Measurements from ENCODE around the gene SHD. TPM values are rescaled to one million over a fixed set of nuclear protein-coding genes. Genes with fewer than 3 reads are reported as not detected.
A peak's percentile ranks its signal among the peaks of the same experiment; 100 is the strongest.

SHD gene
- total and polyA plus RNA-seq, 3 experiments from 2014 or later = not detected

DNA sequence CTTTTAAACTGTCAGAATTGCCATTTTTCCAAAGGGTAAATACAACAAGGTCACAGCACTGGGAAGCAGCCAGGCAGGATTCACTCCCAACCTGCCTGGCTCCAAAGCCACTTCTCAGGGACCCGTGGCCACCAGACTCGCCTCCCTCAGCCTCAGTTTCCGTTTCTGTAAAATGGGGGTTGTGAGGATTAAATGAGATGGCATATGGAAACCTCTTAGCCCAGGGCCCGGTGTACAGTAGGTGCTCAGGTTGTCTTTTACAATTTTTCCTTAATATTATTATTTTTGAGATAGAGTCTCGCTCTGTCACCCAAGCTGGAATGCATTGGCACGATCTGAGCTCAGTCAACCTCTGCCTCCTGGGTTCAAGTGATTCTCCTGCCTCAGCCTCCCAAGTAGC, 22.0 kb upstream of the SHD start:
- no peaks in the 10 kb centered on the region for H3K27me3 Mint-ChIP-seq
- Histone ChIP-seq H3K4me1 (ENCODE audit: insufficient read depth, low read length) (no peaks in the 10 kb centered on the region), H3K27ac (ENCODE audit: low read depth, low read length) (no peak overlapping the region), H3K27me3 (ENCODE audit: insufficient read depth, low read length, poor library complexity, severe bottlenecking) (no peaks in the 10 kb centered on the region), H3K4me3 (ENCODE audit: low read length) (no peak overlapping the region), H3K9me3 (ENCODE audit: low read length) (no peaks in the 10 kb centered on the region), H3K36me3 (ENCODE audit: insufficient read depth, low read length) (peaks cover 38% of the 10 kb centered on the region)
- peaks cover 0 to 4% (median 0%) of the 10 kb centered on the region in 5 donors for H3K9me3 Mint-ChIP-seq
- no peak overlapping the region for H3K4me3 Mint-ChIP-seq
- peaks cover 0 to 1% (median 0%) of the 10 kb centered on the region in 3 donors for H3K4me1 Mint-ChIP-seq
- H3K36me3 Mint-ChIP-seq = peaks cover 17 to 81% (median 20%) of the 10 kb centered on the region in 3 donors
- H3K27ac Mint-ChIP-seq = no peak overlapping the region
- DNase-seq = no peak
- CTCF ChIA-PET = interaction anchor here (1.5 kb wide), 1 partner anchor 10 kb away, joined by 3 read pairs; no protein-coding TSS in a partner anchor
- POLR2A ChIA-PET = no interaction called here

- H3K36me3 ChIP-seq (ENCODE audit: insufficient read depth, low read length) = peaks cover 32% of the 10 kb centered on the region
- peaks cover 0 to 1% (median 0%) of the 10 kb centered on the region in 3 donors for H3K4me1 Mint-ChIP-seq
- H3K36me3 Mint-ChIP-seq = peaks cover 16 to 81% (median 17%) of the 10 kb centered on the region in 3 donors
- no peaks in the 10 kb centered on the region for H3K27me3 Mint-ChIP-seq
- H3K27me3 ChIP-seq (ENCODE audit: insufficient read depth, low read length, poor library complexity, severe bottlenecking) = no peaks in the 10 kb centered on the region
- H3K9me3 ChIP-seq (ENCODE audit: low read length) = no peaks in the 10 kb centered on the region
- H3K4me3 Mint-ChIP-seq = no peak overlapping the region
- ChIA-PET POLR2A (no interaction called here), CTCF (interaction anchor here (1.5 kb wide), 1 partner anchor 8 kb away, joined by 3 read pairs; no protein-coding TSS in a partner anchor)
- H3K4me1 ChIP-seq (ENCODE audit: insufficient read depth, low read length) = no peaks in the 10 kb centered on the region
- H3K9me3 Mint-ChIP-seq = peaks cover 0 to 4% (median 0%) of the 10 kb centered on the region in 5 donors
- no peak overlapping the region for H3K27ac ChIP-seq (ENCODE audit: low read depth, low read length)
- H3K27ac Mint-ChIP-seq = no peak overlapping the region
- no peak overlapping the region for H3K4me3 ChIP-seq (ENCODE audit: low read length)
- no peak for DNase-seq
Observed at GRCh38 chr19:4258181-4258580, 20.9 kb upstream of the SHD start.

DNA sequence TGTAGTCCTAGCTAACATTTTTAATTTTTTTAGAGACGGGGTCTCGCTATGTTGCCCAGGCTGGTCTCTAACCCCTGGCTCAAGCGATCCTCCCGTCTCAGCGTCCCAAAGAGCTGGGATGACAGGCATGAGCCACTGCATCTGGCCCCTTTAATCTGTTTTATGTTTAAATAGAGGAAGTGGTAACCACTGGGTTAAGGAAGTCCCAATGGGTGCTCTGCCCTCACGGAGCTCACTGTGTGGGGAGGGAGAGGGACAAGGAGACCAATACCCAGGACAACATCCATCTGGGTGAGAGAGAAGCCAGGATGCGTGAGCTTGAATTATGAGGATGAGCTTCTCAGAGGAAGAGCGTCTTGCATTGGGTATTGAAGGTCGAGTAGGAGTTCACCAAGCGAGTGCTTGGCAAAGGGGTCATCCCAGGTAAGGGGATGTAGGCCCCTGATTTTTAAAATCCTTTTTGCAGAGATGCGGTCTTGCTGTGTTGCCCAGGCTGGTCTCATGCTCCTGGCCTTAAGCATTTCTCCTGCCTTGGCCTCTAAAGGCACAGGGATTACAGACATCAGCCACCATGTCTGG, 18.4 kb upstream of the SHD start:
- no peak for DNase-seq
- Histone ChIP-seq H3K27ac (ENCODE audit: low read depth, low read length) (no peak overlapping the region), H3K9me3 (ENCODE audit: low read length) (no peaks in the 10 kb centered on the region), H3K4me1 (ENCODE audit: insufficient read depth, low read length) (peaks cover 15% of the 10 kb centered on the region), H3K36me3 (ENCODE audit: insufficient read depth, low read length) (peaks cover 18% of the 10 kb centered on the region), H3K27me3 (ENCODE audit: insufficient read depth, low read length, poor library complexity, severe bottlenecking) (no peaks in the 10 kb centered on the region), H3K4me3 (ENCODE audit: low read length) (no peak overlapping the region)
- Mint-ChIP-seq H3K9me3 (peaks cover 0 to 1% (median 0%) of the 10 kb centered on the region in 5 donors), H3K27me3 (no peaks in the 10 kb centered on the region), H3K4me1 (peaks cover 8 to 18% (median 13%) of the 10 kb centered on the region in 3 donors), H3K36me3 (peaks cover 4 to 78% (median 10%) of the 10 kb centered on the region in 3 donors), H3K4me3 (no peak overlapping the region), H3K27ac (peak overlapping the region in 2 of 8 donors; percentile 41 to 79)
- CTCF ChIA-PET = interaction anchor here (1.1 kb wide), 1 partner anchor 140 kb away, joined by 3 read pairs; no protein-coding TSS in a partner anchor
- POLR2A ChIA-PET = no interaction called here

GRCh38 chr19:4264812-4265211, 14.3 kb upstream of the SHD start:
- peak in 2 of 5 donors; percentile 35 to 60 for DNase-seq
- H3K4me1 Mint-ChIP-seq = peaks cover 20 to 34% (median 28%) of the 10 kb centered on the region in 3 donors
- Histone ChIP-seq H3K4me3 (ENCODE audit: low read length) (no peak overlapping the region), H3K9me3 (ENCODE audit: low read length) (no peaks in the 10 kb centered on the region), H3K4me1 (ENCODE audit: insufficient read depth, low read length) (peaks cover 22% of the 10 kb centered on the region), H3K36me3 (ENCODE audit: insufficient read depth, low read length) (peaks cover 24% of the 10 kb centered on the region), H3K27me3 (ENCODE audit: insufficient read depth, low read length, poor library complexity, severe bottlenecking) (no peaks in the 10 kb centered on the region), H3K27ac (ENCODE audit: low read depth, low read length) (no peak overlapping the region)
- H3K4me3 Mint-ChIP-seq = peak overlapping the region; percentile 37 to 89 (median 65)
- peak overlapping the region; percentile 71 to 92 (median 78) for H3K27ac Mint-ChIP-seq
- H3K27me3 Mint-ChIP-seq = no peaks in the 10 kb centered on the region
- no peaks in the 10 kb centered on the region for H3K9me3 Mint-ChIP-seq
- CTCF ChIA-PET = interaction anchor here (0.7 to 1.5 kb wide), 3 partner anchors 12 to 88 kb away, joined by 3 to 6 read pairs (median 5); partner anchors contain the start of gene YJU2
- H3K36me3 Mint-ChIP-seq = peaks cover 4 to 79% (median 12%) of the 10 kb centered on the region in 3 donors
- POLR2A ChIA-PET = interaction anchor here (1.4 kb wide), 1 partner anchor 18 kb away, joined by 4 read pairs; the partner anchor contains the start of gene YJU2

DNA sequence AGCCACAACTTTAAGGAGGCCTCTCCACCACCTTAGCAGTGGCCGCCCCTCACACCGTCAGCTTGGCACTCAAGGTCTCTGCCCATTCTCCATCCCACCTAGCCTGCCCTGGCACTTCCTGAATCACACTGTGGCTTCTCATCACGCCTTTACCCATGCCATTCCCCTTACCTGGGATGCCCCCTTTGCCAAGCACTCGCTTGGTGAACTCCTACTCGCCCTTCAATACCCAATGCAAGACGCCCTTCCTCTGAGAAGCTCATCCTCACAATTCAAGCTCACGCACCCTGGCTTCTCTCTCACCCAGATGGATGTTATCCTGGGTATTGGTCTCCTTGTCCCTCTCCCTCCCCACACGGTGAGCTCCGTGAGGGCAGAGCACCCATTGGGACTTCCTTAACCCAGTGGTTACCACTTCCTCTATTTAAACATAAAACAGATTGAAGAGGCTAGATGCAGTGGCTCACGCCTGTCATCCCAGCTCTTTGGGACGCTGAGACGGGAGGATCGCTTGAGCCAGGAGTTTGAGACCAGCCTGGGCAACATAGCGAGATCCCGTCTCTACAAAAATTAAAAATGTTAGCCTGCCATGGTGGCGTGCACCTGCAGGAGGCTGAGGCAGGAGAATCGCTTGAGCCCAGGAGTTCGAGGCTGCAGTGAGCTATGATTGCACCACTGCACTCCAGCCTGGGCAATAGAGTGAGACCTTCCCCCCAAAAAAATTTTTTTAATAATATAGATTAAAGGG, 12.6 kb upstream of the SHD start:
- no peaks in the 10 kb centered on the region for H3K9me3 Mint-ChIP-seq
- DNase-seq = no peak
- CTCF ChIA-PET = interaction anchor here (0.6 to 2.8 kb wide), 17 partner anchors 9 to 260 kb away, joined by 3 to 41 read pairs (median 6); partner anchors contain the start of genes CHAF1A, HDGFL2, MPND and SH3GL1
- H3K36me3 Mint-ChIP-seq = peaks cover 4 to 71% (median 10%) of the 10 kb centered on the region in 3 donors
- H3K27me3 Mint-ChIP-seq = no peaks in the 10 kb centered on the region
- Histone ChIP-seq H3K27ac (ENCODE audit: low read depth, low read length) (no peak overlapping the region), H3K27me3 (ENCODE audit: insufficient read depth, low read length, poor library complexity, severe bottlenecking) (no peaks in the 10 kb centered on the region), H3K4me3 (ENCODE audit: low read length) (no peak overlapping the region), H3K4me1 (ENCODE audit: insufficient read depth, low read length) (peaks cover 22% of the 10 kb centered on the region), H3K9me3 (ENCODE audit: low read length) (no peaks in the 10 kb centered on the region), H3K36me3 (ENCODE audit: insufficient read depth, low read length) (peaks cover 22% of the 10 kb centered on the region)
- H3K27ac Mint-ChIP-seq = peak overlapping the region in 3 of 8 donors; percentile 29 to 61 (median 51)
- H3K4me1 Mint-ChIP-seq = peaks cover 20 to 34% (median 28%) of the 10 kb centered on the region in 3 donors
- H3K4me3 Mint-ChIP-seq = peak overlapping the region in 3 of 7 donors; percentile 19 to 57 (median 21)
- POLR2A ChIA-PET = no interaction called here

DNA sequence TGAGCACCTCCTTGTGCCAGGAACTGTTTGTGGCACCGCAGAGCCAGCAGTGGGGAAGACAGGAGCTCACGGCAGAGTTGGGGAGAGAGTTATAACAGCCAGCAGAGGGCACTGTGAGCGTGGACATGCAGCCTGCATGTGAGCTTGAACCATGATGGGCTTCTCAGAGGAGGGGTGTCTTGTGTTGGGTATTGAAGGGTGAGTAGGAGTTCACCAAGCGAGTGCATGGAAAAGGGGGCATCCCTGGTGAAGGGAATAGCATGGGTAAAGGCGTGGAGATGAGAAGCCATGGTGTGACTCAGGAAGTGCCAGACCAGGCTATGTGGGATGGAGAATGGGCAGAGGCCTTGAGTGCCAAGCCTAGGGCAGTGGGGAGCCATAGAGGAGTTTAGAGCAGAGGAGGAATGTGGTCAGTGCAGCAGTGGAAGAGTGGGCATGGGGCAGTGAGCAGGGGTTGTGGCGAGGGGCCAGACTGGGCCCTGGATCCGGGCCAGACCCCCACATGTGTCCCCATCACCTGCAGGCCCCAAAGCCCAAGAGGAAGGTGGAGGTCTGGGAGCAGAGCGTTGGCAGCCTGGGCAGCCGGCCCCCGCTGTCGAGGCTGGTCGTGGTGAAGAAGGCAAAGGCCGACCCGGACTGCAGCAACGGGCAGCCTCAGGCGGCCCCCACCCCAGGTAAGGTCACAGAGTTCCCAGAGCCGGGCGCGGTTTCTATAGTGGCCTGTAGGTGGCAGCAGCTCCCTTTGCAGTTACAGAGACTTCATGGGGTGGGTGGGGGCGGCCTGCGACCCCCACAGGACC, 11.8 kb upstream of the SHD start:
- Mint-ChIP-seq H3K9me3 (no peaks in the 10 kb centered on the region), H3K27me3 (no peaks in the 10 kb centered on the region), H3K27ac (peak overlapping the region; percentile 17 to 90 (median 71)), H3K4me1 (peaks cover 20 to 34% (median 28%) of the 10 kb centered on the region in 3 donors), H3K4me3 (no peak overlapping the region), H3K36me3 (peaks cover 8 to 71% (median 12%) of the 10 kb centered on the region in 3 donors)
- DNase-seq = peak; percentile 17 to 67 (median 49)
- Histone ChIP-seq H3K36me3 (ENCODE audit: insufficient read depth, low read length) (peaks cover 22% of the 10 kb centered on the region), H3K4me1 (ENCODE audit: insufficient read depth, low read length) (peaks cover 22% of the 10 kb centered on the region), H3K27ac (ENCODE audit: low read depth, low read length) (no peak overlapping the region), H3K4me3 (ENCODE audit: low read length) (no peak overlapping the region), H3K27me3 (ENCODE audit: insufficient read depth, low read length, poor library complexity, severe bottlenecking) (no peaks in the 10 kb centered on the region), H3K9me3 (ENCODE audit: low read length) (no peaks in the 10 kb centered on the region)
- ChIA-PET CTCF (interaction anchor here (0.6 to 2.8 kb wide), 21 partner anchors 9 to 367 kb away, joined by 3 to 41 read pairs (median 4); partner anchors contain the start of genes CHAF1A, HDGFL2, MPND and SH3GL1), POLR2A (interaction anchor here (0.6 to 0.7 kb wide), 2 partner anchors 37 to 79 kb away, joined by 3 to 7 read pairs; no protein-coding TSS in a partner anchor)
